OCI-LY7 (cell line): ENCODE data around the gene CD200.

Experiments
- EZH2phosphoT487 ChIP-seq: fragments of 200-600 bp; sonication (generic); IDR thresholded peaks from 2 replicates; pipeline ENCODE4 v1.6.1; 2018; ENCODE audit warnings: low read depth, borderline replicate concordance, mild to moderate bottlenecking, mixed run types, antibody characterized with exemption, low read length, moderate library complexity, mixed read lengths
- TF ChIP-seq, protein P1 (sequence below): fragments of 200-600 bp; sonication (generic); conservative IDR thresholded peaks from 2 replicates; pipeline ENCODE4 v1.5.1; 2014; ENCODE audit warnings: mild to moderate bottlenecking, antibody characterized with exemption, low read length, moderate library complexity, mixed read lengths

DNA sequence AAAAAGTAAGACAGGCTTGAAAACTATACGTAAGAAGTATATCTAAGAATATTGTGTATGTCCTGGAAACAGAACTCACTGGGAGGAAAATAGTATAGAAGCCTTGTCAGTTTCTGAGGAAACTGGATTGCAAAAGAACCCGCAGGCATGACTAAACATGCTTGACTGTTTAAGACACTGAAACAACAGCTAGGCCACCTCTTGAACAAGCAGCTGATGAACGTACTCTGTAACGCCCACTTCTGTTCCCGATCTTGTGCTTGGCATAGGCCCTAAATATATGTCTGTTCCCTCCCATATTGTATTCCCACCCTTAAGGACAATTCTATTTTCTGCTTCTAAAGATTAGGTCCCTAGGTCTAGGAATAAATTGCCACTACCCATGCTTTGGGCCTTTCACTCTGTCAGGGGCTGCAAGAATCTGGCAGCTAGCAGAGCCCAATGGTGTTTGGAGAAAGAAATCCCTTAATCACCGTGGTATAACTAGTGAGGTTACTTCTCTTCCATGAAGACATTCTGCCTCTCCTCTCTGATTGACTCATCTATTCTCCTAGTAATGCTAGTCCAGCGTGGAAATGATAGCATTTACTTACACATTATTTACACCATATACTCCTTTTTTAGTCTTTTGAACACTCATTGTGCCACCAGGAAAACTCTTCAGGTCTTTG lies 46.2 kb downstream of the CD200 start:
- TF ChIP-seq, protein P1, sequence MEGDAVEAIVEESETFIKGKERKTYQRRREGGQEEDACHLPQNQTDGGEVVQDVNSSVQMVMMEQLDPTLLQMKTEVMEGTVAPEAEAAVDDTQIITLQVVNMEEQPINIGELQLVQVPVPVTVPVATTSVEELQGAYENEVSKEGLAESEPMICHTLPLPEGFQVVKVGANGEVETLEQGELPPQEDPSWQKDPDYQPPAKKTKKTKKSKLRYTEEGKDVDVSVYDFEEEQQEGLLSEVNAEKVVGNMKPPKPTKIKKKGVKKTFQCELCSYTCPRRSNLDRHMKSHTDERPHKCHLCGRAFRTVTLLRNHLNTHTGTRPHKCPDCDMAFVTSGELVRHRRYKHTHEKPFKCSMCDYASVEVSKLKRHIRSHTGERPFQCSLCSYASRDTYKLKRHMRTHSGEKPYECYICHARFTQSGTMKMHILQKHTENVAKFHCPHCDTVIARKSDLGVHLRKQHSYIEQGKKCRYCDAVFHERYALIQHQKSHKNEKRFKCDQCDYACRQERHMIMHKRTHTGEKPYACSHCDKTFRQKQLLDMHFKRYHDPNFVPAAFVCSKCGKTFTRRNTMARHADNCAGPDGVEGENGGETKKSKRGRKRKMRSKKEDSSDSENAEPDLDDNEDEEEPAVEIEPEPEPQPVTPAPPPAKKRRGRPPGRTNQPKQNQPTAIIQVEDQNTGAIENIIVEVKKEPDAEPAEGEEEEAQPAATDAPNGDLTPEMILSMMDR: no peak
- no peak for TF ChIP-seq EZH2phosphoT487
